SK-N-MC (cell line): Measurements from ENCODE around the gene CAMSAP1.

Experiments used
- EZH2 ChIP-seq: fragments of 200-600 bp; sonication (generic); IDR thresholded peaks from one replicate; pipeline ENCODE4 v1.6.1; 2017; ENCODE audit warnings: antibody characterized with exemption
- FOXP2 ChIP-seq: optimal IDR thresholded peaks from 2 replicates; pipeline ENCODE3; 2011; ENCODE audit warnings: mild to moderate bottlenecking, moderate library complexity; ENCODE audit not compliant: insufficient read depth; ENCODE audit errors: extremely low read length, control extremely low read depth
- POLR2AphosphoS5 ChIP-seq: IDR thresholded peaks from 2 replicates; pipeline ENCODE4 v1.6.1; 2012; ENCODE audit warnings: mild to moderate bottlenecking, low read depth, low read length, borderline replicate concordance

- TF ChIP-seq EZH2 (no peak), POLR2AphosphoS5 (no peak), FOXP2 (no peak)
These were observed 123.7 kb downstream of the CAMSAP1 start for GRCh38 chr9:135783540-135784245.
